Astrocyte (in vitro differentiated cells and primary cell): ENCODE data around the gene PLEKHG3.

Experiments
- EZH2 ChIP-seq: IDR thresholded peaks from 2 replicates; pipeline ENCODE4 v1.6.1; 2012; ENCODE audit warnings: mild to moderate bottlenecking, low read length, inconsistent platforms; ENCODE audit not compliant: insufficient read depth
- TF ChIP-seq, protein P1 (sequence below): IDR thresholded peaks from 2 replicates; pipeline ENCODE4 v1.5.1; 2011; ENCODE audit warnings: low read depth, mild to moderate bottlenecking, inconsistent platforms, low read length, moderate library complexity; ENCODE audit not compliant: insufficient read depth

GRCh38 chr14:64717870-64718269 is 13.6 kb downstream of the PLEKHG3 start:
- TF ChIP-seq, protein P1, sequence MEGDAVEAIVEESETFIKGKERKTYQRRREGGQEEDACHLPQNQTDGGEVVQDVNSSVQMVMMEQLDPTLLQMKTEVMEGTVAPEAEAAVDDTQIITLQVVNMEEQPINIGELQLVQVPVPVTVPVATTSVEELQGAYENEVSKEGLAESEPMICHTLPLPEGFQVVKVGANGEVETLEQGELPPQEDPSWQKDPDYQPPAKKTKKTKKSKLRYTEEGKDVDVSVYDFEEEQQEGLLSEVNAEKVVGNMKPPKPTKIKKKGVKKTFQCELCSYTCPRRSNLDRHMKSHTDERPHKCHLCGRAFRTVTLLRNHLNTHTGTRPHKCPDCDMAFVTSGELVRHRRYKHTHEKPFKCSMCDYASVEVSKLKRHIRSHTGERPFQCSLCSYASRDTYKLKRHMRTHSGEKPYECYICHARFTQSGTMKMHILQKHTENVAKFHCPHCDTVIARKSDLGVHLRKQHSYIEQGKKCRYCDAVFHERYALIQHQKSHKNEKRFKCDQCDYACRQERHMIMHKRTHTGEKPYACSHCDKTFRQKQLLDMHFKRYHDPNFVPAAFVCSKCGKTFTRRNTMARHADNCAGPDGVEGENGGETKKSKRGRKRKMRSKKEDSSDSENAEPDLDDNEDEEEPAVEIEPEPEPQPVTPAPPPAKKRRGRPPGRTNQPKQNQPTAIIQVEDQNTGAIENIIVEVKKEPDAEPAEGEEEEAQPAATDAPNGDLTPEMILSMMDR = no peak
- TF ChIP-seq EZH2 = no peak
